NK-92 (cell line): Measurements from ENCODE around the gene FZD1.
"Not testable (repeated sequence)": the region's sequence is repeated elsewhere in the genome, so short reads cannot be mapped to it uniquely, and the experiment has no call there.

Experiments used
- DNase-seq: peaks from one replicate; lab custom pipeline; 2025; ENCODE audit not compliant: unreplicated experiment; lab: John Stamatoyannopoulos, UW

Gene FZD1

GRCh38 chr7:91295576-91295975 lies 31.3 kb downstream of the FZD1 start:
- DNase-seq = no peak

- DNase-seq = no peak
These were observed 33.7 kb downstream of the FZD1 start for GRCh38 chr7:91297939-91298338.

GRCh38 chr7:91299952-91300775 lies 35.9 kb downstream of the FZD1 start:
- no peak for DNase-seq

DNA sequence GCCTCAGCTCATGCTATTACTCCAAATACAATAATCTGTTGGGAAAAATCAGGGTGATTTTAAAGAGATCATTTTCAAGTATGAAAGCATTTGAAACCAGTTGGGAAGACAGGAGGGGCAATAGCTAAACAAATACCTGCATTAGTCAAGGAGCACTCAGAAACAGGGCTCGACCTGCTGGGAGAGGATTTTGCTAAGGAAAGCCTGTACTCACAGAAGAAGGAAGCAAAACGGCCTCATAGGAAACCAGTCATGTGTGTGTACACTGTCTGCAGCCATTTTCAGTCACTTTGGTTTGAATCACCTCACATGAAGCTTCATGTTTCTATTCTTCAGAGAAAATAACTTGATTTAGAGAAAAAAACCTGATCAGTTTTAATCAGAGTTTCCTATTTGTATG lies 38.6 kb downstream of the FZD1 start:
- DNase-seq = no peak

- no peak for DNase-seq
These were observed 42.0 kb downstream of the FZD1 start for GRCh38 chr7:91306266-91306665.

DNA sequence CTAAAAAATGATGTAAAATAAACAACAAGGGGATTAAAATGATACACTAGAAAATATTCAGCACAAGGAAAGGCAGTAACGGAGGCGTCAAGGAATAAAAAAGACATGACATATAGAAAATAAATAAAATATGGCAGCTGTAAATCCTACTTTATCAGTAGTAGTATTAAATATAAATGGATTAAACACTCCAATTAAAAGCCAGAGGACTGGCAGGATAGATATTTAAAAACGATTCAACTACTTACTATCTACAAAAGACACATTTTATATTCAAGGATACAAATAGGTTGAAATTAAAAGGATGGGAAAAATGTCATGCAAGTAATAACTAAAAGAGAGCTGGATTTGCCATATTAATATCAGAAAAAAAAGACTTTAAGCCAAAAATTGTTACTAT lies 43.2 kb downstream of the FZD1 start:
- DNase-seq = no peak

DNA sequence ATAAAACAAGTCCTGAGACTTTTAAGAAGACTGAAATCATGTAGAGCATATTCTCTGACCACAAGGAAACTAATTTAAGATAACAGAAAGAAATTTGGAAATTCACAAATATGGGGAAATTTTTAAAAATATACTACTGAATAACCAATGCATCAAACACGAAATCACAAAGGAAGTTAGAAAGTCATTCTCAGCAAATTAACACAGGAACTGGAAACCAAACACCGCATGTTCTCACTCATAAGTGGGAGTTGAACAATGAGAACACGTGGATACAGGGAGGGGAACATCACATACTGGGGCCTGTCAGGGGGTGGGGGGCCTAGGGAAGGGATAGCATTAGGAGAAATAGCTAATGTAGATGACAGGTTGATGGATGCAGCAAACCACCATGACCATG lies 44.0 kb downstream of the FZD1 start:
- not testable (repeated sequence) for DNase-seq

- DNase-seq = no peak
These were observed 46.7 kb downstream of the FZD1 start for GRCh38 chr7:91310830-91311460.

DNA sequence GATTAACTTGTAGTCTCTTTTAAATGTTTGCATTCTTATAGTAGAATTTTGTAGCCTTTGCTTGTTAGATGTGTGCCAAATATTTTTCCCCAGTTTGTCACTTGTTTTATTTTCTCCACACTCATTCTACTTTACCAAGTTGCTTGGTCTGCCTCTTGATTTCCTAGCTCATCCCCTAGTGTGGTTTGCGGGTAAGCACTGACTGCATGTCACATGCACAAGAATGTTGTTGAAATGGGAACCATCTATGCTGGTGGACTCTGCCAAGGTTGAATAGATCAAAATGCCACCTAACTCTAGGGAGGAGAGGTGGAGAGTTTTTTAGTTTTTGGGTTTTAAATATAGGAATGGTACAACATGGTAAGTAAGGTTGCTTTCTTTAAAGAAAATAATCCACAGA lies 47.6 kb downstream of the FZD1 start:
- no peak for DNase-seq

- no peak for DNase-seq
These were observed 48.9 kb downstream of the FZD1 start for GRCh38 chr7:91313113-91313512.

DNA sequence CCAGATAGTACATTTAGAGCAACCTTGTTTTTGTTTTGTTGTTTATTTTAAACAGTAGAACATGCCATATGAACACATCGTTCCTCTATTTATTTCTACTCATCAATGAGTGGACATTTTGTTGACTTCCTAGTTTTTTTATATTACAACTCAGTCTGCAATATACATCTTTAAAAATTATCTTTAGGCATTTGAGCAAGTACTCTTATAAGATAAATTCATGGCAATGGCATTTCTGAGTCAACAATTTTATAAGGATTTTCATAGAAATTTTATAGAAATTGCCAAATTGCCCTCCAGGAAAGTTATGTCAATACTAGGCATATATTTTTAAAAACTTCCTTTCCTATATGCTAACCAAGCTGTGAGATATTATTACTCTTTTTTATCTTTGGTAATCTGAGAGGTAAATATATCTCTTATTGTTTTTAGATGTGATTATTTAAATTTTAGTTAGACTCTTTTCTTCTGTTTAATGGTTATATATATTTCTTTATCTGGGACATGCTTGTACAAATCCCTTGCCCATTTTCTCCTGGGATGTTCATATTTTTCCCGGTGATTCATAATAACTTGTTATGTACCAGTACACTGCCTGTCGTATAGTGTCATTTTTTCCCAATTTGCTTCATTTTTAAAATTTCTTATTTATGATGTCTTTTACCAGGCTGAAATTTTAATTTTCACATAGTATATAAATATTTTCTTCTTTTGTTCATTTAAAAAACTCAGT lies 50.5 kb downstream of the FZD1 start:
- no peak for DNase-seq

GRCh38 chr7:91316426-91316825 lies 52.2 kb downstream of the FZD1 start:
- no peak for DNase-seq

GRCh38 chr7:91319351-91319750 lies 55.1 kb downstream of the FZD1 start:
- DNase-seq = no peak

GRCh38 chr7:91320366-91321078 lies 56.3 kb downstream of the FZD1 start:
- DNase-seq = no peak
